8988T (cell line): ENCODE measurements around the gene CA11.
"Not testable (repeated sequence)": the region's sequence is repeated elsewhere in the genome, so short reads cannot be mapped to it uniquely, and the experiment has no call there.

Experiments used
- DNase-seq: peaks from one replicate; pipeline ENCODE4 v3.0.0; 2011

The CA11 gene

DNA sequence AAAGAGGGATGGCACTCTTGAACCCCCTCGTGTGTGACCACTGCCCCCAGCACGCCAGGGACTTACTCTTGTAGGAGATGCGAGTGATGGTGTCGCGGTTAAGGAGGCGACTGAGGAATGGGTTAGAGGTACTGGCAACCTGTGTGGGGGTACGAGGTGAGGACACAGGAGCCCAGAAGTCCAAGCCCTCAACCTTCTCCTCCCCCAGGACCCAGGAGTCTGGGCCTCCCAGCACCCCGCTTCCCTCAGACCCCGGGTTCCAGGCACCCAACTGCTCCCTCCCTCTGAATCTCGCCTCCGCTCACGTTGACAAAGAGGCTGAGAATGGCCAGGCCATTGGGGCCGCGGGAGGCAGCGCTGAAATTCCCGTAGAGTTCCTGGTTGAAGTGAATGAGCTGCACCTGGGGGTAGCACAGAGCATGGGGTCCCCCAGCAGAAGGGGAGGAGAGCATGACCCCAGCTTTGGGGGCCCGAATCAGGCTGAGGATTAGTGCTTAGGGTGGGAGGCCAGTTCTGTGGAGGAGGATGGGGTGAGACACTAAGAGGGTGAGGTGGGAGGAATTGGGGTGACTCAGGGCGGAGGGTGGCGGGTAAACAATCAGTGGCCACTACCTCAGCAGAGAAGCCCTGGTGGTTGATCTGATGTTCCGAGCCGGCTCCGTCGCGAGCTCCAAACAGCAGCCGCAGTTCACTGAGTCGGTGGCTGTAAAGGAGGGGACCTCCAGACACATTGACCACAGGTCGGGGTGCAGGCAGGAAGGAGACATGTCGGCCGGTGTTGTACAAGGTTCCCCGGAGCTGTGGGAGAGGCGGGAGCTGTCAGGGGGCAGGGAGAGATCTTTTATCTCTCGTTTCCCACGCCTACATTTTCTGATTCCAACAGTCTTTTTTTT is 6.3 kb downstream of the CA11 start:
- no peak for DNase-seq

DNA sequence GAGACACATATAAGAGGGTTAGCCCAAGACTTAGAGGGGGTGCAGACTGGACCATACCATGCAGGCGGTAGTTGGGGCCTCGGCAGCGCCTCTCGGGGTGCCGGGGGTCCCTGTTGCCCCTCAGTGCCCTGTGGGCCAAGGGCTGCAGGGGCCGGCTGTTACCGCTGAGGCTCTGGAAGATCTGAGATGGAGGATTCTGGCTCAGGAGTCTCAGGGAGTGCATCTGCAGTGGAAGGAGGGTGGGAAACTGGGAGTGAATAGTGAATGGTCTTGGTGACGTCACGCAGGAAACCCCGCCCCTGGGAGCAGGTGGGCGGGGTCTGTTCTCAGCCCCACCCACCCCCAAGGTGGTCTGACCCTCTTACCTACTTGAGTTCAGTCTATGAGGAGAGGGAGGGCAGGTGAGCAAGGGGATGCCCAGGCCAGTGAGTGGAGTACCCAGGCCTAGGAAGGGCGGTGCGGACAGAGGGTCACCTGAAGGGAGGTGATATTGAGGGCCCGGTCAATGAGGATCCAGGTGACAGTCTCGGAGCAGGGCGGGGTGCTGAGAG is 7.1 kb downstream of the CA11 start:
- DNase-seq: peak; percentile 46

GRCh38 chr19:48637948-48638830 is 7.8 kb downstream of the CA11 start:
- DNase-seq: peak; percentile 47

- DNase-seq: peak; percentile 94
These were observed 8.5 kb downstream of the CA11 start for GRCh38 chr19:48637449-48637947.

DNA sequence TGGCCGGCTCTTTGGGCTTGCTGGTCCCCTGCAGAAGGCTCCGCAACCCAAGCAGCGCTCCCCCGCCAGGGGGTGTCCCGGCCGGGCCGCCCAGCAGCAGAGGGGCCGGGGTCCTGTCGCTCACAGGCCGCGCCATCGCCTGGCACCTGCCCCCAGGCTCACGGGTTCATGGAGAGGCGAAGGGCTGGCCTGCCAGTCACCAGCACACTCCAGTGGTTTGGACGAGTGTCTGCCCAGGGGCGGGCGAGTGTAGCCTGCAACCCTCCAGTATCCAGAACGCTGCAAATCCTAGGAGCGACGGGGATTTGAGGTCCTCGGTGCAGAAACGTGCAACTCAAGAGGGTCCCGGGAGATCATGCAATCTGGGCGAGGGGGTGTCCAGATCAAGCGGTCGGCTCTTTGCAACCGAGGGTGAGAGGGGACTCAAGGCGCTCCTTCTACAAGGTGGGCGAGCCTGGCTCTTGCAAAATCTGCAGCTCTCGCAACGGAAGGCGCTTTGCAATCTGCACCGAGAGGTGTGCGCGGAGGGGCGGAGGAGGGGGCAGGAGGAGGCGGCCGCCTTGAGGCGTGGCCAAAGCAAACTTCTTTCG is 9.0 kb downstream of the CA11 start, which contains the start of gene DBP:
TSS of gene DBP (minus strand) at position 521 of the 590 bp plus-strand sequence. CDS start at position 136, 385 bp downstream.
- peak; percentile 56 for DNase-seq

DNA sequence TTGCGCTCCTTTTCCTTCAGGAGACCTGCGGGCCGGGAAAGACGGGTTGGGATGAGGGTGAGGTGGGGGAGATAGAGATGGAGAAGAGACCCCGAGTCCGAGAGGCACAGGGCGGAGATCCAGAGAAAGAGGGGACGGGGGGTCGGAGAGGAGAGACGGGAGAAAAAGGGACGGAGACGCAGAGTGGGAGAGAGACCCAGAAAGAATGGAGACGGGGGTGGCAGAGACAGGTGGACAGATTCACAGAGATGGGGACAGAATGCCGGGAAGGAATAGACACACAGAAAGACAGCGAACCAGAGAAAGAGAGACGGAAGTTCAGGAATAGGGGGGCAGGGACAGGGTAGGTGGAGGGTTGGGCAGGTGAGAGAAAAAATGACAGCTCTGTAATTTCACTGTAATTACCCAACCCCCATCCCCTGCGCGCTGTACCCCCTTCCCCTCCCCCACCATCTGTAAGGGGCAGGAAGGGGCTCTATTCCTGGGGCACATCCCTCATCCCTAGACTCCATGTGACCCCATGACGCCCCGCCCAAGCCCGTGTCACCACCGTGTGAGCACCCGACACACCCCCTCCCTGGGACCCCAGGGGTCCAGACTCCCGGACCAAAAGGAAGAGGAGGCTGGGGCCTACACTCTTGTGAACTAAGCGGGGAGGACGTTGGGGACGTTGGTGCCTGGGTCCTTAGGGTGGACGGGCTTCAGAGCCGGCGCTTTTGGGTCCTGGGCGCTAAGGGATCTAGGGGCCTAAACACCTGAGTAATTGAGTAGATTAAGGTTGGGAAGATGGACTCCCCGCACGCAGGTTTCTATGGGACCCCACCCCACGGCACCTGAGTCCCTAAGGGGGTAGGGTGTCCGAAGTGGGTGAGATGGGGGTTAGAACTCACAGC is 9.8 kb downstream of the CA11 start:
- no peak for DNase-seq

DNA sequence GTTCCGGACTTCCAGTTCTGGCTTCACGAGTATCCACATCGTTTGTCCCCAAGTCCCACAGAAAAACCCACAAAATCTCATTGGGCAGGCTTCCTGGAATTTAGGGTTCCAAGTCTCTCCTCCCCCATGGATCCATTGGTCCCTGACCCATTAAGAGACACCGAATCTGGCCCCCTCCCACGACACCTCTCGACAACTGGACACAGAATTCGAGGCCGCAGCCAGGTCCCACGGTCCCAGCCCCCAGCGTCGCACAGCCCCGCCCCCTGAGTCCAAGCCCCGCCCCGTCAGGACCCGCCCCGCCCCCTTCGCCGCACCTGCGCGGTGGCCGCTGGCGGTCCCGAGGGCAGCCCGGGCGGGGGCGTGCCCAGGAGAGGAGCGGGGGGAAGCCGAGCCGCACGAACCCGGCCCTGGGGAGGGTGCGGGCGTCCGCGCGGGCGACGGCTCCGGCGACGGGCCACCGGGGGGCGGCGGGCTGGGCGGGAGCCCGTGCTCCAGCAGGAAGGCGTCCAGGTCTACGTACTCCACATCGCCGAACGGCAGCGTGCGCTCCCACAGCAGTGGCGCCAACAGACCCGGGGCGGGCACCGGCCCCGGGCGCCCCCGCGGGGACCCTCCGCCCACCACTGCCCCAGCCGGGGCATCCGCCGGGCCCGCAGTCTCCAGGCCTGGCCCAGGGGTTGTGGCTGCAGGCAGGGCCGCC is 10.6 kb downstream of the CA11 start:
- peak; percentile 74 for DNase-seq

GRCh38 chr19:48634424-48635262 is 11.3 kb downstream of the CA11 start:
- DNase-seq: peak; percentile 87

- DNase-seq: no peak
These were observed 12.0 kb downstream of the CA11 start for GRCh38 chr19:48634036-48634342.

- no peak for DNase-seq
These were observed 12.6 kb downstream of the CA11 start for GRCh38 chr19:48633148-48634035.

- no peak for DNase-seq
These were observed 13.3 kb downstream of the CA11 start for GRCh38 chr19:48632692-48633147.

GRCh38 chr19:48632286-48632685 is 13.7 kb downstream of the CA11 start:
- not testable (repeated sequence) for DNase-seq

DNA sequence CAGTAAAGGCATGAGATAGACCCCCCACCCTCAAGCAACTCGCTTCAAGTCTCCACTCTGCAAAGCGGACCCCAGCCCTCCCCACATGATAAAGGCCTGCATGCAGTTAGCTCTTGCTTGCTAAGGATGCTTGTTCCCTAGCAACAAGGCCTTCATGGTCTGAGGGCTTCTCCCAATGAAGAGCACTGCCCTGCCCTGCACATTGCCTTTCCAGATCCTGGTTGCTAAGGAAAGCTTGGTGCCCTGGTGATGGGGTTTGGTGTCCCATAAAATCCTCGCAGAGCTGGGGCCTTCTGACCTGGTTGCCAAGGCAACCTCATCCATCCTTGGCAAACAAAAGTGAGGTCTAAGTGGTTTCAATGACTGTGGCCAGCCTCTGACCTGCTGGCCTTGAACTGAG is 14.8 kb downstream of the CA11 start:
- DNase-seq: no peak

DNA sequence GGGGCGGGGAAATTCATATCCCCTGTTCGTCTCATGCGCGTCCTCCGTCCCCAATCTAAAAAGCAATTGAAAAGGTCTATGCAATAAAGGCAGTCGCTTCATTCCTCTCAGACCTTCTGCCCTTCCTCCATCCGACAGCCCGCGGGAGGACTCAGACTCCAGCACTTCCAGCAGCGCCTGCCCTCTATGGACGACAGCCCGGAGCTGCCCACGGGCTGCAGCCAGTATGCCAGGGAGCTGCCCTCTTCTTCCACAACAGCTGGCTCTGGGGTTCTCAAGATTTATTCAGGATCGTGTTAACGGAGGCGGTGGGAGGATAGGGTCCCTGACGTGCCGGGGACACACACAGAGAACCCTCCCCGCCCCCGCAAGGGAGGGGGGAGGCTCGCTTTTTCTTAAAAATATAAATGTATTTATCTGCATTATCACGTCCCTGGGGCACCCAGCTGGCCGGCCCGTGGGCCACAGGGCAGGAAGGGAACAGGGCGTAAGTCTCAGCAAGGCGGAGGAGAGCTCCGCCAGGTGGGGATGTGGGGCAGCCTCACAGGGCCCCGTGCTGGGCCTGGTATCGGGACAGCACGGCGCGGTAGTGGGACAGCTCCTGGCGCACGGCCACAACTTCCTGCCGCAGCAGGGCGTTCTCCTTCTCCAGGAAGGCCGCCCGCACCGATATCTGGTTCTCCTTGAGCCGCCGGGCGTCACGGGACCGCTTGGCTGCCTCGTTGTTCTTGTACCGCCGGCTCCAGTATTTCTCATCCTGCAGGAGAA is 15.5 kb downstream of the CA11 start:
- DNase-seq: no peak

- DNase-seq: no peak
These were observed 16.2 kb downstream of the CA11 start for GRCh38 chr19:48629599-48630295.

GRCh38 chr19:48629297-48629598 is 16.7 kb downstream of the CA11 start:
- no peak for DNase-seq

GRCh38 chr19:48628486-48629296 is 17.3 kb downstream of the CA11 start:
- DNase-seq: no peak
